ENCODE results near the gene KCTD18. TPM values are rescaled to one million over a fixed set of nuclear protein-coding genes. Genes with fewer than 3 reads are reported as not detected.
A peak's percentile ranks its signal among the peaks of the same experiment; 100 is the strongest.

Gene KCTD18
- total and polyA plus RNA-seq, 8 donors: 1.2 to 22.9 (median 14.8) TPM

DNA sequence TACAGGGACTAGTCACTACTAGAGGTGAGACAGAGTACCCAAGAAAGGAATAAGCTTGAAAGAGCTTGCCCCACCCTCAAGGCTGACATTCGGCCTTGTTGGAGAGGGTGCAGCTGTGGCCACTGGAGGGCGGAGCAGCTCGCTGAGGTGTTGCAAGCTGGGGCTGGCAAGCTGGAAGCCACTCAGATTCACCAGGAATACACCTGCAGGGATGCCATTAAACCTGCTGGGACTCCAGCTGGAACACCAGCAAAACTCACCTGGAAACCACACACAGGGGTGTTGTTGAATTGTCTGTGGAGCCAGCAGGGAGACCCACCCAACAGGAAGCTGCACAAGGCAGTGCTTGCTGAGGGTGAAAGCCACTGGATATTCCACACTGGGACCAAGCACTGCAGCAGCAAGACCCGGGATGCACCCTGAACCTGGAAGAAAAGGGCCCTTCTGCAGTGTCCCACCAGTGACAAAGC is 26.1 kb downstream of the KCTD18 start:
- peaks cover 0 to 13% (median 9%) of the 10 kb centered on the region in 4 donors for H3K36me3 ChIP-seq
- H3K27ac ChIP-seq: no peak overlapping the region
- H3K4me3 ChIP-seq: no peak overlapping the region
- WGBS, 5 donors: 25 to 49% (median 35%) methylated on average over 4 of the region's 4 CpGs
- H3K4me1 ChIP-seq: peaks cover 0 to 15% (median 4%) of the 10 kb centered on the region in 4 donors
- H3K27me3 ChIP-seq: no peaks in the 10 kb centered on the region
- no peaks in the 10 kb centered on the region for H3K9me3 ChIP-seq
- intact Hi-C loops (cut with DNase I; ENCODE audit: low total_unique reads): loop anchor here (5.0 kb wide), 1 partner anchor 501 kb away; no protein-coding TSS in a partner anchor
- peak; percentile 66 to 85 for DNase-seq
- TF ChIP-seq EP300 (IDR thresholded peaks at IDR 0.05): no peak
- peak in 4 of 7 experiments; percentile 21 to 44 (median 30) for TF ChIP-seq CTCF (IDR thresholded peaks at IDR 0.05)
- TF ChIP-seq POLR2AphosphoS5 (IDR thresholded peaks at IDR 0.05): peak in 1 of 3 donors; percentile 35

DNA sequence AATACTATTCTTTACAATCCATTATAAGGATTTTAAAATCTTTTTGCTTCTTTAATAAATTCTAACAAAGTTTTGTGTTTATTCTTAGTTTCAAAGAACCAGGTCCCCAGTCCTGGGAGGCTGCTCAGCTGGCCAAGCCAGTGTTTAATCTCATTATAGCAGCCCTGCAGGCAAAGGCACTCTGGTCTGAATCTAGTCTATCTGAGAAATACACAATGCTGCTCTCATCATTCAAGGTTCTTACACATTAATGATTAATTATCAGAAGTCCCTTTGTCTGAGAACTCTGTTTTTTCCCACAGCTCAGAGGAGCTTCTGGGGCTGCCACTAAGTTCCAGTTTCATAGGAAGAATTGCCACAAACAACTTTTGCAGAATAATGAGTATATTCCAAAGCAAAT is 27.7 kb downstream of the KCTD18 start:
- Histone ChIP-seq H3K27me3 (no peaks in the 10 kb centered on the region), H3K27ac (no peak overlapping the region), H3K4me1 (peaks cover 0 to 17% (median 4%) of the 10 kb centered on the region in 4 donors), H3K36me3 (peaks cover 7 to 25% (median 24%) of the 10 kb centered on the region in 4 donors), H3K9me3 (no peaks in the 10 kb centered on the region), H3K4me3 (no peak overlapping the region)
- TF ChIP-seq CTCF (IDR thresholded peaks at IDR 0.05) (no peak), POLR2AphosphoS5 (IDR thresholded peaks at IDR 0.05) (no peak), EP300 (IDR thresholded peaks at IDR 0.05) (no peak), POLR2A (IDR thresholded peaks at IDR 0.05) (no peak)
- intact Hi-C loops (cut with DNase I; ENCODE audit: low total_unique reads): loop anchor here (5.0 kb wide), 1 partner anchor 500 kb away; no protein-coding TSS in a partner anchor
- no peak for DNase-seq

DNA sequence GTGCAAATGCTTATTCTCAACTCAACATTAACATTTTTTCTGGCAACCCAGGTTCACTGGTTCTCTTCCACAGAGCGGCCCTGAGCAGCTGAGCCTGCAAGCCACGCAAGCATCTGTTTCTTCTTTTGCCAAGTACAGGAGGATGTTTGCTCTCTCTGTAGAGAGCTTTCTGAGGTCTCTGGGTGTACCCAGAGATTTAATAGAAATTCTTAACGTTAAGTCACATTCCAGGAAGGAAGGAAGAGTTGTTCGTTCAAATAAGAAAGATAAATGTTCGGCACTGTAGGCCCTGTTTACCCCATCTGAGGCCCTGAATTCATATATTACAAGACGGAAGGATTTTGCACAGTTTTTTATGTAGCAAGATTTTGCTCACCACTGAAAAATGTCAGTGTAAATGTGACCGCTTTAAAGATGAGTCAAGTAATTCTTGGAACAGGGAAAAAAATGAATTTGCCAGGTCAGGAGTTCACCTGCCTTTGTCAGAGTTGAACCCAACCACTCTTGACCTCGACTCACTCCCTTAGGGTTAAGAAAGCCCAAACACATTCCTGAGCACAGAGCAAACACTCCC is 30.1 kb downstream of the KCTD18 start:
- peak overlapping the region in 2 of 5 donors; percentile 38 to 40 for H3K27ac ChIP-seq
- peak in 1 of 2 donors; percentile 30 for DNase-seq
- H3K4me3 ChIP-seq: no peak overlapping the region
- 31 to 49% (median 42%) methylated on average over 8 of the region's 8 CpGs for WGBS, 5 donors
- no peaks in the 10 kb centered on the region for H3K9me3 ChIP-seq
- peaks cover 0 to 17% (median 4%) of the 10 kb centered on the region in 4 donors for H3K4me1 ChIP-seq
- TF ChIP-seq POLR2AphosphoS5 (IDR thresholded peaks at IDR 0.05): no peak
- no peak for TF ChIP-seq EP300 (IDR thresholded peaks at IDR 0.05)
- no peak for TF ChIP-seq CTCF (IDR thresholded peaks at IDR 0.05)
- no peak for TF ChIP-seq POLR2A (IDR thresholded peaks at IDR 0.05)
- no peaks in the 10 kb centered on the region for H3K27me3 ChIP-seq
- H3K36me3 ChIP-seq: peaks cover 10 to 50% (median 48%) of the 10 kb centered on the region in 4 donors
- intact Hi-C loops (cut with DNase I; ENCODE audit: low total_unique reads): loop anchor here (5.0 kb wide), 1 partner anchor 497 kb away; no protein-coding TSS in a partner anchor

GRCh38 chr2:200477667-200478131 is 32.2 kb downstream of the KCTD18 start:
- Histone ChIP-seq H3K9me3 (no peaks in the 10 kb centered on the region), H3K27ac (peak overlapping the region in 4 of 5 donors; percentile 45 to 73 (median 69)), H3K4me3 (no peak overlapping the region), H3K4me1 (peaks cover 0 to 17% (median 3%) of the 10 kb centered on the region in 4 donors), H3K36me3 (peaks cover 10 to 70% (median 67%) of the 10 kb centered on the region in 4 donors), H3K27me3 (no peaks in the 10 kb centered on the region)
- TF ChIP-seq CTCF (IDR thresholded peaks at IDR 0.05) (no peak), POLR2AphosphoS5 (IDR thresholded peaks at IDR 0.05) (no peak), EP300 (IDR thresholded peaks at IDR 0.05) (no peak), POLR2A (IDR thresholded peaks at IDR 0.05) (no peak)
- intact Hi-C loops (cut with DNase I; ENCODE audit: low total_unique reads): no loop called here
- 75 to 91% (median 83%) methylated on average over 18 to 21 of the region's 21 CpGs for WGBS, 5 donors
- peak in 1 of 2 donors; percentile 29 for DNase-seq

All from stomach (tissue), 9 donors.